Lung (tissue), 12 donors: ENCODE data around the gene SON. TPM values are rescaled to one million over a fixed set of nuclear protein-coding genes. Genes with fewer than 3 reads are reported as not detected.

Source experiments
- ATAC-seq: fragments of 200-7000 bp; cut with Tn5 transposase; one replicate; pipeline ENCODE4 v1.9.1; 2020; ENCODE audit warnings: moderate number of reproducible peaks; ENCODE audit not compliant: insufficient read depth, low FRiP score
- DNase-seq, 3 donors: peaks; one replicate each; pipeline ENCODE4 v3.0.0-alpha.2; 2013 to 2017
- H3K27ac ChIP-seq, 2 donors: one replicate each; pipeline ENCODE4 v1.5.1; 2013; ENCODE audit warnings: mild to moderate bottlenecking in 2 of 2, moderate library complexity in 2 of 2, control low read depth in 1 of 2, inconsistent platforms in 1 of 2, low read depth in 1 of 2, low read length in 1 of 2
- H3K27me3 ChIP-seq, 3 donors: one replicate each; pipeline ENCODE4 v1.5.1; 2013; ENCODE audit warnings: low read length in 2 of 3; ENCODE audit not compliant: control insufficient read depth in 3 of 3, insufficient read depth in 3 of 3
- H3K36me3 ChIP-seq, 4 donors: one replicate each; pipeline ENCODE4 v1.5.1; 2013; ENCODE audit warnings: low read length in 4 of 4, mild to moderate bottlenecking in 1 of 4, moderate library complexity in 1 of 4; ENCODE audit not compliant: control insufficient read depth in 4 of 4, insufficient read depth in 4 of 4
- H3K4me1 ChIP-seq, 5 donors: one replicate each; pipeline ENCODE4 v1.5.1; 2013; ENCODE audit warnings: low read length in 5 of 5, mild to moderate bottlenecking in 2 of 5, moderate library complexity in 1 of 5; ENCODE audit not compliant: control insufficient read depth in 5 of 5, insufficient read depth in 5 of 5
- H3K4me3 ChIP-seq: one replicate; pipeline ENCODE4 v1.5.1; 2013; ENCODE audit warnings: mild to moderate bottlenecking, control low read depth, moderate library complexity
- H3K9ac ChIP-seq, 2 donors: one replicate each; pipeline ENCODE4 v1.5.1; 2013; ENCODE audit warnings: low read length in 2 of 2, control low read depth in 1 of 2; ENCODE audit not compliant: insufficient read depth in 1 of 2
- H3K9me3 ChIP-seq, 4 donors: one replicate each; pipeline ENCODE4 v1.5.1; 2013; ENCODE audit warnings: low read length in 3 of 4, mild to moderate bottlenecking in 1 of 4, moderate library complexity in 1 of 4; ENCODE audit not compliant: control insufficient read depth in 4 of 4, insufficient read depth in 3 of 4
- WGBS, 2 donors: extraction: QIAGEN DNeasy Blood & Tissue Kit; methylation state at CpG; one replicate each; pipeline ENCODE4 v1.1.7; 2013; 5-methylcytosine and 5-hydroxymethylcytosine counted together
- polyA plus RNA-seq, 2 donors: library from polyadenylated mRNA; stranded (reverse); fragments of 200-250 nt; gene quantifications; one replicate each; pipeline ENCODE4 v1.2.1, GENCODE V29; 2013
- total RNA-seq, 2 donors: library from RNA; depleted of rRNA in 1 of 2; stranded (reverse); fragments of >200 nt in 1 of 2; gene quantifications; one replicate each; pipeline ENCODE4 v1.2.1, GENCODE V29; 2014 to 2021
- TF ChIP-seq, protein P1 (sequence below): IDR thresholded peaks from 2 replicates; pipeline ENCODE4 v1.5.1; 2012; ENCODE audit warnings: mild to moderate bottlenecking; ENCODE audit errors: control extremely low read depth, extremely low read depth
- donor health status: control.
- donor health status: control.
- donor health status: Bipolar disorder and iron deficiency.
- donor health status: healthy.
- donor health status: DM: yes; HTN: yes; CAD: no.

Gene SON
- total and polyA plus RNA-seq, 4 donors, result 100 to 393 (median 192) TPM

DNA sequence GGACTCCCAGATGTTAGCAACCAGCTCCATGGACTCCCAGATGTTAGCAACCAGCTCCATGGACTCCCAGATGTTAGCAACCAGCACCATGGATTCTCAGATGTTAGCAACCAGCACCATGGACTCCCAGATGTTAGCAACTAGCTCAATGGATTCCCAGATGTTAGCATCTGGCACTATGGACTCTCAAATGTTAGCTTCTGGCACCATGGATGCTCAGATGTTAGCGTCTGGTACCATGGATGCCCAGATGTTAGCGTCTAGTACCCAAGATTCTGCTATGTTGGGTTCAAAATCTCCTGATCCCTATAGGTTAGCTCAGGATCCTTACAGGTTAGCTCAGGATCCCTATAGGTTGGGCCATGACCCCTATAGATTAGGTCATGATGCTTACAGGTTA is 8.8 kb downstream of the SON start:
- Histone ChIP-seq H3K9ac (no peak overlapping the region), H3K27me3 (no peaks in the 10 kb centered on the region), H3K36me3 (peaks cover 39 to 63% (median 52%) of the 10 kb centered on the region in 4 donors), H3K9me3 (peaks cover 0 to 4% (median 2%) of the 10 kb centered on the region in 4 donors), H3K27ac (no peak overlapping the region), H3K4me3 (no peak overlapping the region), H3K4me1 (peaks cover 0 to 4% (median 0%) of the 10 kb centered on the region in 5 donors)
- DNase-seq (no peak), ATAC-seq (no peak)
- 98% methylated on average over 2 of the region's 2 CpGs for WGBS, 2 donors
- TF ChIP-seq, protein P1, sequence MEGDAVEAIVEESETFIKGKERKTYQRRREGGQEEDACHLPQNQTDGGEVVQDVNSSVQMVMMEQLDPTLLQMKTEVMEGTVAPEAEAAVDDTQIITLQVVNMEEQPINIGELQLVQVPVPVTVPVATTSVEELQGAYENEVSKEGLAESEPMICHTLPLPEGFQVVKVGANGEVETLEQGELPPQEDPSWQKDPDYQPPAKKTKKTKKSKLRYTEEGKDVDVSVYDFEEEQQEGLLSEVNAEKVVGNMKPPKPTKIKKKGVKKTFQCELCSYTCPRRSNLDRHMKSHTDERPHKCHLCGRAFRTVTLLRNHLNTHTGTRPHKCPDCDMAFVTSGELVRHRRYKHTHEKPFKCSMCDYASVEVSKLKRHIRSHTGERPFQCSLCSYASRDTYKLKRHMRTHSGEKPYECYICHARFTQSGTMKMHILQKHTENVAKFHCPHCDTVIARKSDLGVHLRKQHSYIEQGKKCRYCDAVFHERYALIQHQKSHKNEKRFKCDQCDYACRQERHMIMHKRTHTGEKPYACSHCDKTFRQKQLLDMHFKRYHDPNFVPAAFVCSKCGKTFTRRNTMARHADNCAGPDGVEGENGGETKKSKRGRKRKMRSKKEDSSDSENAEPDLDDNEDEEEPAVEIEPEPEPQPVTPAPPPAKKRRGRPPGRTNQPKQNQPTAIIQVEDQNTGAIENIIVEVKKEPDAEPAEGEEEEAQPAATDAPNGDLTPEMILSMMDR, result no peak

DNA sequence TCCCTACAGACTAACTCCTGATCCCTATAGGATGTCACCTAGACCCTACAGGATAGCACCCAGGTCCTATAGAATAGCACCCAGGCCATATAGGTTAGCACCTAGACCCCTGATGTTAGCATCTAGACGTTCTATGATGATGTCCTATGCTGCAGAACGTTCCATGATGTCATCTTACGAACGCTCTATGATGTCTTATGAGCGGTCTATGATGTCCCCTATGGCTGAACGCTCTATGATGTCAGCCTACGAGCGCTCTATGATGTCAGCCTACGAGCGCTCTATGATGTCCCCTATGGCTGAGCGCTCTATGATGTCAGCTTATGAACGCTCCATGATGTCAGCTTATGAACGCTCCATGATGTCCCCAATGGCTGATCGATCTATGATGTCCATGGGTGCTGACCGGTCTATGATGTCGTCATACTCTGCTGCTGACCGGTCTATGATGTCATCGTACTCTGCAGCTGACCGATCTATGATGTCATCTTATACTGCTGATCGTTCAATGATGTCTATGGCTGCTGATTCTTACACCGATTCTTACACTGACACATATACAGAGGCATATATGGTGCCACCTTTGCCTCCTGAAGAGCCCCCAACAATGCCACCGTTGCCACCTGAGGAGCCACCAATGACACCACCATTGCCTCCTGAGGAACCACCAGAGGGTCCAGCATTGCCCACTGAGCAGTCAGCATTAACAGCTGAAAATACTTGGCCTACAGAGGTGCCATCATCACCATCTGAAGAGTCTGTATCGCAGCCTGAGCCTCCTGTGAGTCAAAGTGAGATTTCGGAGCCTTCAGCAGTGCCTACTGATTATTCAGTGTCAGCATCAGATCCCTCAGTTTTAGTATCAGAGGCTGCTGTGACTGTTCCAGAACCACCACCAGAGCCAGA is 9.5 kb downstream of the SON start:
- Histone ChIP-seq H3K9ac (no peak overlapping the region), H3K4me3 (no peak overlapping the region), H3K9me3 (peaks cover 0 to 4% (median 2%) of the 10 kb centered on the region in 4 donors), H3K36me3 (peaks cover 44 to 64% (median 53%) of the 10 kb centered on the region in 4 donors), H3K27ac (no peak overlapping the region), H3K27me3 (no peaks in the 10 kb centered on the region), H3K4me1 (peaks cover 0 to 4% (median 0%) of the 10 kb centered on the region in 5 donors)
- ATAC-seq (no peak), DNase-seq (no peak)
- TF ChIP-seq, protein P1, result no peak
- 98 to 99% methylated on average over 24 of the region's 24 CpGs for WGBS, 2 donors

DNA sequence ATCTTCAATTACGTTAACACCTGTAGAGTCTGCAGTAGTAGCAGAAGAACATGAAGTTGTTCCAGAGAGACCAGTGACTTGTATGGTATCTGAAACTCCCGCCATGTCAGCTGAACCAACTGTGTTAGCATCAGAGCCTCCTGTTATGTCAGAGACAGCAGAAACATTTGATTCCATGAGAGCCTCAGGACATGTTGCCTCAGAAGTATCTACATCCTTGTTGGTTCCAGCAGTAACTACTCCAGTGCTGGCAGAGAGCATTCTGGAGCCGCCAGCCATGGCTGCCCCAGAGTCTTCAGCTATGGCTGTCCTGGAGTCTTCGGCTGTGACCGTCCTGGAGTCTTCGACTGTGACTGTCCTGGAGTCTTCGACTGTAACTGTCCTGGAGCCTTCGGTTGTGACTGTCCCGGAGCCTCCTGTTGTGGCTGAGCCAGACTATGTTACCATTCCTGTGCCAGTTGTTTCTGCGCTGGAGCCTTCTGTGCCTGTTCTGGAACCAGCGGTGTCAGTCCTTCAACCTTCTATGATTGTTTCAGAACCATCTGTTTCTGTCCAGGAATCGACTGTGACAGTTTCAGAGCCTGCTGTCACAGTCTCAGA is 10.3 kb downstream of the SON start:
- H3K27ac ChIP-seq, result no peak overlapping the region
- peaks cover 50 to 71% (median 55%) of the 10 kb centered on the region in 4 donors for H3K36me3 ChIP-seq

More for the DNA sequence above, 10.3 kb downstream of the SON start:
- ATAC-seq (no peak), DNase-seq (no peak)
- Histone ChIP-seq H3K9me3 (peaks cover 0 to 4% (median 2%) of the 10 kb centered on the region in 4 donors), H3K4me3 (no peak overlapping the region), H3K27me3 (no peaks in the 10 kb centered on the region), H3K4me1 (peaks cover 0 to 4% (median 0%) of the 10 kb centered on the region in 5 donors), H3K9ac (no peak overlapping the region)
- TF ChIP-seq, protein P1, result no peak
- 98 to 99% methylated on average over 12 of the region's 12 CpGs for WGBS, 2 donors
